MM.1S (cell line): Measurements from ENCODE around the gene BCAS3.

Experiments used
- CTCF ChIP-seq: fragments of 300-600 bp; sonication (generic); IDR thresholded peaks from 2 replicates; pipeline ENCODE4 v1.5.1; 2016; ENCODE audit warnings: antibody characterized with exemption, low read length, mixed read lengths
- EZH2 ChIP-seq: fragments of 300-600 bp; sonication (generic); optimal IDR thresholded peaks from 2 replicates; pipeline ENCODE3; 2017; ENCODE audit warnings: low read depth, mild to moderate bottlenecking, antibody characterized with exemption, low read length, mixed read lengths

GRCh38 chr17:61201211-61201610 is 523.6 kb downstream of the BCAS3 start:
- no peak for TF ChIP-seq CTCF
- no peak for TF ChIP-seq EZH2
